SK-N-SH (cell line): Measurements from ENCODE around the gene MACIR.

Experiments
- CTCF ChIP-seq: fragments of 200-600 bp; sonication (generic); IDR thresholded peaks from 2 replicates; pipeline ENCODE4 v1.6.1; 2017; ENCODE audit warnings: antibody characterized with exemption, mild to moderate bottlenecking, moderate library complexity
- POLR2AphosphoS5 ChIP-seq: IDR thresholded peaks from 2 replicates; pipeline ENCODE4 v1.6.1; 2012; ENCODE audit warnings: low read depth, low read length
- REST ChIP-seq: IDR thresholded peaks from 2 replicates; pipeline ENCODE4 v1.6.1; 2012; ENCODE audit warnings: mild to moderate bottlenecking, low read depth, low read length, moderate library complexity
- TCF12 ChIP-seq: IDR thresholded peaks from 2 replicates; pipeline ENCODE4 v1.4.0; 2012

GRCh38 chr5:103245761-103246160 lies 12.8 kb upstream of the MACIR start:
- TF ChIP-seq CTCF (no peak), TCF12 (no peak), POLR2AphosphoS5 (no peak), REST (no peak)
